Body of pancreas (tissue), 4 donors: ENCODE data around the gene NLRC4. TPM values are rescaled to one million over a fixed set of nuclear protein-coding genes. Genes with fewer than 3 reads are reported as not detected.

Experiments used
- ATAC-seq: fragments of 150-250 bp; one replicate; pipeline ENCODE4 v1.9.1; 2016
- DNase-seq, 4 donors: peaks; one replicate each; pipeline ENCODE4 v3.0.0-alpha.2; 2019
- H3K27ac ChIP-seq, 4 donors: fragments of 200-600 bp; sonication (generic); 1 replicate in 3 of 4; 2 replicates in 1 of 4; pipeline versions ENCODE4 v1.5.1 to v1.6.1; 2016 to 2019; ENCODE audit warnings: mild to moderate bottlenecking in 1 of 4, mixed read lengths in 1 of 4, moderate library complexity in 1 of 4
- H3K27me3 ChIP-seq, 2 donors: fragments of 200-600 bp; sonication (generic); one replicate each; pipeline ENCODE4 v1.6.0; 2016; ENCODE audit warnings: mild to moderate bottlenecking in 1 of 2
- H3K36me3 ChIP-seq, 2 donors: fragments of 200-600 bp; sonication (generic); replicated peaks in 1 of 2; 2 replicates each; pipeline ENCODE4 v1.5.1; 2016; ENCODE audit warnings: low read depth in 2 of 2; ENCODE audit not compliant: insufficient read depth in 1 of 2
- H3K4me1 ChIP-seq: fragments of 200-600 bp; sonication (generic); one replicate; pipeline ENCODE4 v1.6.0; 2016
- H3K4me3 ChIP-seq, 2 donors: fragments of 200-600 bp; sonication (generic); 1 replicate in 1 of 2; 2 replicates in 1 of 2; pipeline ENCODE4 v1.5.1; 2016 to 2019
- H3K9me3 ChIP-seq, 3 donors: fragments of 200-600 bp; sonication (generic); 1 replicate in 2 of 3; 2 replicates in 1 of 3; pipeline ENCODE4 v1.5.1; 2016
- POLR2A ChIP-seq, 3 donors: fragments of 450-650 bp; IDR thresholded peaks; one replicate each; pipeline ENCODE4 v1.6.1; 2016; ENCODE audit warnings: antibody characterized with exemption in 3 of 3, mild to moderate bottlenecking in 2 of 3
- WGBS, 2 donors: methylation state at CpG; one replicate each; pipeline ENCODE4 v1.1.5; 2017; 5-methylcytosine and 5-hydroxymethylcytosine counted together
- intact Hi-C: fragments of 100-400 bp; cut with DNase I; formaldehyde crosslinking; loops from one replicate; pipeline ENCODE4 v1.15.1; 2023
- total RNA-seq, 2 donors: library from RNA; depleted of rRNA; stranded (reverse); fragments of >200 nt; gene quantifications; one replicate each; pipeline ENCODE4 v1.1.0, GENCODE V29; 2016
- TF ChIP-seq, protein P1 (sequence below), 7 experiments: fragments of 450-650 bp in 4 of 7; fragments of 200-600 bp in 3 of 7; sonication (generic) in 3 of 7; IDR thresholded peaks; one replicate each; pipeline ENCODE4 v1.5.1; 2016 to 2019; ENCODE audit warnings: antibody characterized with exemption in 7 of 7

Gene NLRC4
- total RNA-seq, 2 donors from 2014 or later = 0.26 TPM; not detected in 1

DNA sequence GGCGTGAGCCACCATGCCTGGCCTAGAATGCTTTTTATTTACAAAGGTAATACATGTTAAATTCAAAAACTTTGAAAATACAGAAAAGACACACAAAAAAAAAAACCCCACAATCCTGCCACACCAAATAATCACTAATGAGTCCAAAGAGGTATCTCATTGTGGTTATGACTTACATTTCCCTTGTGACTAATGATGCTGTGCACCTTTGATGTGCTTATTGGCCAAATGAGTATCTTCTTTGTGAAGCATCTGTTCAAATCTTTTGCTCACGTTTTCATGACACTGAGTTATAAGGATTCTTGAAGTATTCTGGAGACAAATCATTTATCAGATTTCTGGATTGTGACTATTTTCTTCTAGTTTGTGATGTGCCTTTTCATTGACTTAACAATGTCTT, 6.4 kb upstream of the NLRC4 start:
- no peaks in the 10 kb centered on the region for H3K27me3 ChIP-seq
- 78 to 81% methylated on average over 2 of the region's 2 CpGs for WGBS, 2 donors
- no peak overlapping the region for H3K27ac ChIP-seq
- H3K4me1 ChIP-seq = no peaks in the 10 kb centered on the region
- H3K4me3 ChIP-seq = no peak overlapping the region
- H3K9me3 ChIP-seq = no peaks in the 10 kb centered on the region
- DNase-seq (no peak), ATAC-seq (no peak)
- no peaks in the 10 kb centered on the region for H3K36me3 ChIP-seq
- intact Hi-C loops = no loop called here
- no peak for TF ChIP-seq POLR2A (IDR thresholded peaks at IDR 0.05)
- TF ChIP-seq, protein P1, sequence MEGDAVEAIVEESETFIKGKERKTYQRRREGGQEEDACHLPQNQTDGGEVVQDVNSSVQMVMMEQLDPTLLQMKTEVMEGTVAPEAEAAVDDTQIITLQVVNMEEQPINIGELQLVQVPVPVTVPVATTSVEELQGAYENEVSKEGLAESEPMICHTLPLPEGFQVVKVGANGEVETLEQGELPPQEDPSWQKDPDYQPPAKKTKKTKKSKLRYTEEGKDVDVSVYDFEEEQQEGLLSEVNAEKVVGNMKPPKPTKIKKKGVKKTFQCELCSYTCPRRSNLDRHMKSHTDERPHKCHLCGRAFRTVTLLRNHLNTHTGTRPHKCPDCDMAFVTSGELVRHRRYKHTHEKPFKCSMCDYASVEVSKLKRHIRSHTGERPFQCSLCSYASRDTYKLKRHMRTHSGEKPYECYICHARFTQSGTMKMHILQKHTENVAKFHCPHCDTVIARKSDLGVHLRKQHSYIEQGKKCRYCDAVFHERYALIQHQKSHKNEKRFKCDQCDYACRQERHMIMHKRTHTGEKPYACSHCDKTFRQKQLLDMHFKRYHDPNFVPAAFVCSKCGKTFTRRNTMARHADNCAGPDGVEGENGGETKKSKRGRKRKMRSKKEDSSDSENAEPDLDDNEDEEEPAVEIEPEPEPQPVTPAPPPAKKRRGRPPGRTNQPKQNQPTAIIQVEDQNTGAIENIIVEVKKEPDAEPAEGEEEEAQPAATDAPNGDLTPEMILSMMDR (IDR thresholded peaks at IDR 0.05) = no peak

DNA sequence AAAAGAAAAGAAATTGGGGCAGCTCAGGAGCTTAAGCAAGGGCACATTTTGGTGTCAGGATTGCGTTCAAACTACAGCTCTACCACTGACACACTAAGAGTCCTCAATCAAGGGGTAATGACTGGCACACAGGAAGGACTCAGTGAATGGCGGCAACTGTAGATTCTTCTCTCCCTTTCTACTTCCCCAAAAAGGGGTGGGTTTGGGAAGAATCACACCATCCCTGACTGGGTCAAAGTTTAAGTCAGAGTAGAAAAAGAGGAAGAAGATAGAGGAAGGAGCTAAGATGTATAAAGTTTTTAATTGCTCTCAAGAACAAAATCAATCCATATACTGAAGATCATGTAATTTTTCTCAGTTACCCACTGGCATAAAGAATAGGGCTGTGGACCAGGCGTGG, 2.6 kb downstream of the NLRC4 start:
- Histone ChIP-seq H3K9me3 (no peaks in the 10 kb centered on the region), H3K27ac (peak overlapping the region in 1 of 4 donors; percentile 47), H3K27me3 (no peaks in the 10 kb centered on the region), H3K4me3 (no peak overlapping the region), H3K4me1 (peaks cover 7% of the 10 kb centered on the region), H3K36me3 (no peaks in the 10 kb centered on the region)
- intact Hi-C loops = no loop called here
- 74 to 94% methylated on average over 3 of the region's 3 CpGs for WGBS, 2 donors
- DNase-seq (peak in 1 of 4 donors; percentile 41), ATAC-seq (no peak)
- TF ChIP-seq, protein P1 (IDR thresholded peaks at IDR 0.05) = no peak
- peak in 1 of 3 donors; percentile 7 for TF ChIP-seq POLR2A (IDR thresholded peaks at IDR 0.05)

DNA sequence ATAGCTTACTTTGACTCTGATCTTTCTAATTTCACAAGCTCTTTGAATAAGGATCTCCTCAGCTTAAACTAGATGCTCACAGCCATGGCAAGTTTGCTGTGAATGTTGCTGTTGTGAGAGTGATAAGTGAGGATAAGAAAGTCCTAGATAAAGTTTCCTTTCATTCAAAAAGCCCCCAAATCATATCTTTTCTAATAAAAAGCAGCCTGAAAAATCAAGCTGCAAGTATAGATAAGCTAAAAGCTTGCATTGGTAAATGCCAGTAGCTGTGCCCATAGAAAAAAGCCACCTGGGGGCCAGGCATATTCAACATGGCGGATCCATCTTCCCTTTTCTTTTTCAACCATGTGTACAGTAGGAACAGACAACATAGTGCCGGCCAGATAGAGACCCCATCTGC, 4.3 kb downstream of the NLRC4 start:
- DNase-seq = no peak
- H3K4me3 ChIP-seq = no peak overlapping the region
- no peaks in the 10 kb centered on the region for H3K9me3 ChIP-seq
- H3K27me3 ChIP-seq = no peaks in the 10 kb centered on the region
- TF ChIP-seq, protein P1 (IDR thresholded peaks at IDR 0.05) = no peak
- TF ChIP-seq POLR2A (IDR thresholded peaks at IDR 0.05) = no peak
- intact Hi-C loops = no loop called here
- H3K27ac ChIP-seq = no peak overlapping the region
- H3K4me1 ChIP-seq = peaks cover 4% of the 10 kb centered on the region
- WGBS, 2 donors = 78 to 89% methylated on average over 2 of the region's 2 CpGs
- H3K36me3 ChIP-seq = no peaks in the 10 kb centered on the region
- no peak for ATAC-seq

DNA sequence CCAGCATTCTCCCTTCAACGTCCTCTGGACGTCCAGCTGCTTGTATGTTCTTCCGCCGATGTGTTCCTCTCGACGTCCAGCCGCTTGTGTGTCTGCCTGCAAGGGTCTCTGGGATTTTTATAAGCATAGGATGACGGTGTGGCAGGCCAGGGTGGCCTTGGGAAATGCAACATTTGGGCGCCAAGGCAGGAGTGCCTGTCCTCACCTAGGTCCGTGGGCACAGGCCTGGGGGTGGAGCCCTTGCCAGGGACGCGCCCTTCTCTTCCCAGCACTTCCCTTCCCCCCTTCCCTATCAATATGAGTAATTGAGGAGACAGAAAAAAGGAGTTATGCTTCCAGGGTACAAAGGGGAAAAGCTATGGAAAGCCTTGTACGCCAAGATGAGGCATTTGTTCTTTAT, 6.4 kb downstream of the NLRC4 start:
- intact Hi-C loops = no loop called here
- Histone ChIP-seq H3K4me1 (no peaks in the 10 kb centered on the region), H3K9me3 (no peaks in the 10 kb centered on the region), H3K27me3 (no peaks in the 10 kb centered on the region), H3K36me3 (no peaks in the 10 kb centered on the region), H3K27ac (no peak overlapping the region), H3K4me3 (no peak overlapping the region)
- ATAC-seq (no peak), DNase-seq (no peak)
- WGBS, 2 donors = 82 to 87% methylated on average over 13 of the region's 13 CpGs
- TF ChIP-seq POLR2A (IDR thresholded peaks at IDR 0.05) = no peak
- TF ChIP-seq, protein P1 (IDR thresholded peaks at IDR 0.05) = no peak

DNA sequence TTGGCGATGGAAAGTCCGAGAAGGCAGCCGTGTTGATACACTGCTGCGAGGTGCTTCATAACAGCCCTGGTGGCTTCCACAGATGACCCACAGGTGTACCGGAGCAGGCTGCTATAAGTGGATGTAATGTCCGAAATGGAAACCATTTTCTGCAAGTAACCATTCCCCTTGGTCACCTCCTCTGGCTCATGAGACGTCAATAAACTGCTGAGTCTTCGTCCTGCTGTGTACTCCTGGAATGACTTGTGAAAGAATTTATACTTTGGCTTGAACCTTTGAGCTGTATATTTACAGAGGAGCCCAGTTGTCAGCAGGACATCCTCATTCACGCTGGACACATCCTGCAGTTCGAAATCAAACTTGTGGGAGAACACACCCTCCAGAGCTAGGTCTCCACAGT, 14.4 kb downstream of the NLRC4 start:
- Histone ChIP-seq H3K36me3 (no peaks in the 10 kb centered on the region), H3K4me3 (no peak overlapping the region), H3K9me3 (no peaks in the 10 kb centered on the region), H3K27ac (no peak overlapping the region), H3K4me1 (peaks cover 18% of the 10 kb centered on the region), H3K27me3 (no peaks in the 10 kb centered on the region)
- DNase-seq = no peak
- intact Hi-C loops = no loop called here
- ATAC-seq = no peak
- 84 to 85% methylated on average over 10 of the region's 10 CpGs for WGBS, 2 donors
- TF ChIP-seq, protein P1 (IDR thresholded peaks at IDR 0.05) = no peak
- TF ChIP-seq POLR2A (IDR thresholded peaks at IDR 0.05) = no peak
